Peyer's patch (tissue), 4 donors: ENCODE data around the gene PKN2. TPM values are rescaled to one million over a fixed set of nuclear protein-coding genes. Genes with fewer than 3 reads are reported as not detected.
"Not testable (repeated sequence)": the region's sequence is repeated elsewhere in the genome, so short reads cannot be mapped to it uniquely, and the experiment has no call there.

Experiments
- DNase-seq, 3 donors: peaks; one replicate each; pipeline ENCODE4 v3.0.0-alpha.2; 2017 to 2019
- H3K27ac ChIP-seq, 4 donors: fragments of 200-600 bp; sonication (generic); one replicate each; pipeline ENCODE4 v1.5.1; 2016 to 2019
- H3K27me3 ChIP-seq, 2 donors: fragments of 200-600 bp; sonication (generic); one replicate each; pipeline ENCODE4 v1.5.1; 2019
- H3K36me3 ChIP-seq, 3 donors: fragments of 200-600 bp; sonication (generic); one replicate each; pipeline ENCODE4 v1.5.1; 2016 to 2019
- H3K4me1 ChIP-seq, 4 donors: fragments of 200-600 bp; sonication (generic); one replicate each; pipeline ENCODE4 v1.5.1; 2016 to 2019
- H3K4me3 ChIP-seq, 4 donors: fragments of 200-600 bp; sonication (generic); 1 replicate in 3 of 4; 2 replicates in 1 of 4; pipeline ENCODE4 v1.5.1; 2016 to 2019; ENCODE audit warnings: mild to moderate bottlenecking in 1 of 4
- H3K9me3 ChIP-seq, 4 donors: fragments of 200-600 bp; sonication (generic); one replicate each; pipeline ENCODE4 v1.5.1; 2016 to 2019; ENCODE audit warnings: mild to moderate bottlenecking in 1 of 4
- CTCF ChIP-seq, 6 experiments: fragments of 450-650 bp in 4 of 6; fragments of 200-600 bp in 2 of 6; sonication (generic) in 1 of 6; IDR thresholded peaks; one replicate each; pipeline ENCODE4 v1.5.1; 2017 to 2019; ENCODE audit warnings: antibody characterized with exemption in 6 of 6, mild to moderate bottlenecking in 3 of 6, moderate library complexity in 1 of 6
- POLR2A ChIP-seq, 2 donors: fragments of 450-650 bp; IDR thresholded peaks; one replicate each; pipeline ENCODE4 v1.5.1; 2017; ENCODE audit warnings: antibody characterized with exemption in 2 of 2, mild to moderate bottlenecking in 2 of 2, moderate library complexity in 2 of 2
- total RNA-seq, 4 donors: library from RNA; depleted of rRNA; stranded (reverse); fragments of >200 nt; gene quantifications; one replicate each; pipeline ENCODE4 v1.1.0, GENCODE V29; 2016

The PKN2 gene
- total RNA-seq, 4 donors from 2014 or later: 97.6 to 201 (median 105) TPM

DNA sequence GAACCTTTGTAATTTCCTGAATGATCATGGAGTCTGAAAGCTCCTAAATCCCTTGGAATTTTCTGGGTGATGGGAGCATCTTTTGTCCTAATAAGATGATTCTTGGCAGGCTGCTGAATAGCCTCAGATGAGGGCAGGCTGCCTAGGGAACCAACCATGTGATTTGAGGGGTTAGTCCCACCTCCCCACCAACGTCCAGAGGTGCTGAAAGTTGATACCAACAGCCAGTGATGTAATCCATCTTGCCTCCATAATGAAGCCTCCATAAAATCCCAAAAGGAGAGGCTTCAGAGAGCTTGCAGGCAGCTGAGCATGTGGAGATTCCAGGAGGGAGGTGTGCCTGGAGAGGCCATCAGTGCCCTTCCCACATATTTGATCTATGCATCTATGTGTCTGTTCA lies 163.6 kb downstream of the PKN2 start:
- no peak for DNase-seq
- H3K27ac ChIP-seq: no peak overlapping the region

GRCh38 chr1:88851303-88852063 lies 167.4 kb downstream of the PKN2 start:
- Histone ChIP-seq H3K36me3 (peaks cover 0 to 49% (median 0%) of the 10 kb centered on the region in 3 donors), H3K4me3 (no peak overlapping the region), H3K4me1 (no peaks in the 10 kb centered on the region), H3K27me3 (no peaks in the 10 kb centered on the region), H3K9me3 (no peaks in the 10 kb centered on the region), H3K27ac (no peak overlapping the region)
- TF ChIP-seq POLR2A (IDR thresholded peaks at IDR 0.05) (no peak), CTCF (IDR thresholded peaks at IDR 0.05) (no peak)
- no peak for DNase-seq

More for the DNA sequence above, 163.6 kb downstream of the PKN2 start:
- no peaks in the 10 kb centered on the region for H3K27me3 ChIP-seq
- H3K4me1 ChIP-seq: no peaks in the 10 kb centered on the region
- H3K36me3 ChIP-seq: peaks cover 0 to 15% (median 0%) of the 10 kb centered on the region in 3 donors
- TF ChIP-seq CTCF (IDR thresholded peaks at IDR 0.05): no peak
- TF ChIP-seq POLR2A (IDR thresholded peaks at IDR 0.05): no peak
- H3K4me3 ChIP-seq: no peak overlapping the region
- no peaks in the 10 kb centered on the region for H3K9me3 ChIP-seq

DNA sequence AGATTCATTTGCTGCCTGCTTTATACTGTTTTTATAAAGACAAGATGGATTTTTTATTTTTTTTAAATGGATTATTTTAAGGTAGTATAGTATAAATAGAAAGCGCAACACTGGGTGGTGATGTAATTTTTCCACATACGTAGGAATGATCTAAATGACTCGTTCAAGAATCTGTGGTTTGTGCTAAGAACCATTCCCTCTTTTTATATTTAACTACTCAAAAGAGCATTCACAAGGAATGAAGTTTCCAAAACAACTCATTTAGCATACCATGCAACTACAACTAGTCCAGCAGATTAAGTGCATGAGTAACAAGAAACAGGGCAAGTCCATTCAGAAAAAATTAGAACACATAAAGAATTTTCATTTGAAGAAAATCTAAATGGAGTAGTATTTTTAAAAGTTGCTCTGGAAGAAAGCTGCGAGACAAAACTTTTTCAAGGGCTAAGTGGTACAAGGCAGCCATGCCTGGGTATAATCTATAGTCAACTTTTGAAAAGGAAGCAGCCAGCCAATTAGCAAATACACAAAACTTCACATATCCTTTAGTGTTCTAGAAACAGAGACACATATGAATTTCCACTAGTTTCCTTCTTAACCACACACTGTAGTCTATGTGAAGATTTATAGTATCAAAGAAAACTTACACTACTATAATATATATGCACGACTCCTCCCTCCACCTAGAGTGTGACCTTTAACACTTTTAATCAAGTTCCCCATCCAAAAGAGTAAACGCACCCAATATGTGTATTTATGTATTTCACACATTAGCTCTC lies 183.9 kb downstream of the PKN2 start:
- no peak for DNase-seq
- no peak for TF ChIP-seq CTCF (IDR thresholded peaks at IDR 0.05)
- TF ChIP-seq POLR2A (IDR thresholded peaks at IDR 0.05): no peak
- Histone ChIP-seq H3K9me3 (no peaks in the 10 kb centered on the region), H3K36me3 (peaks cover 0 to 10% (median 0%) of the 10 kb centered on the region in 3 donors), H3K4me3 (no peak overlapping the region), H3K4me1 (peaks cover 0 to 4% (median 1%) of the 10 kb centered on the region in 4 donors), H3K27ac (no peak overlapping the region), H3K27me3 (no peaks in the 10 kb centered on the region)

- H3K27ac ChIP-seq, H3K27me3 ChIP-seq, DNase-seq, H3K4me1 ChIP-seq, H3K4me3 ChIP-seq, H3K9me3 ChIP-seq, H3K36me3 ChIP-seq: not testable (repeated sequence)
These were observed 185.6 kb downstream of the PKN2 start for GRCh38 chr1:88869644-88870043.

GRCh38 chr1:88873737-88874349 lies 189.8 kb downstream of the PKN2 start:
- no peak overlapping the region for H3K4me3 ChIP-seq
- H3K27me3 ChIP-seq: no peaks in the 10 kb centered on the region
- no peaks in the 10 kb centered on the region for H3K36me3 ChIP-seq
- no peaks in the 10 kb centered on the region for H3K9me3 ChIP-seq
- peaks cover 0 to 7% (median 0%) of the 10 kb centered on the region in 4 donors for H3K4me1 ChIP-seq
- H3K27ac ChIP-seq: no peak overlapping the region
- no peak for DNase-seq
- no peak for TF ChIP-seq POLR2A (IDR thresholded peaks at IDR 0.05)
- TF ChIP-seq CTCF (IDR thresholded peaks at IDR 0.05): no peak

DNA sequence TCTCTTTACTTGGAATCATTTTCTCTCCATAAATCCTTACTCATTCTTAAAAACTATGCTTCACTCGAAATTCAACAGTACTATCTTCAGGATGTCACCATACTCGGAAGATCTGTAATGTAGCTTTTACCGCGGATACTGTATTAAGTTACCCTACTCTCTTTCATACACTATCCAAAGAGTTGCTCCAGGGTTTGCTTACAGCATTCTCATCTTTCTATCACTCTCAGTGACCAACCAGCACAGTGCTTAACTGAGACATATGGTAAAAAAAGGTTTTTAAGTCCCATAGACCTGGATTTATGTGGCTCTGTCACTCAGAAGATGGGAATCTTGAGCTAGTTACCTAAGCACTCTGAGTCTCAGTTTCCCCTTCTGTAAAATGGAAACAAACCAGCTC lies 191.5 kb downstream of the PKN2 start:
- Histone ChIP-seq H3K4me3 (no peak overlapping the region), H3K9me3 (no peaks in the 10 kb centered on the region), H3K27me3 (no peaks in the 10 kb centered on the region), H3K4me1 (peaks cover 0 to 7% (median 0%) of the 10 kb centered on the region in 4 donors), H3K27ac (no peak overlapping the region), H3K36me3 (peaks cover 0 to 5% (median 0%) of the 10 kb centered on the region in 3 donors)
- TF ChIP-seq POLR2A (IDR thresholded peaks at IDR 0.05) (no peak), CTCF (IDR thresholded peaks at IDR 0.05) (no peak)
- no peak for DNase-seq
